ENCODE data around the gene TSC22D1.

GRCh38 chr13:44498502-44498901 lies 77.6 kb downstream of the TSC22D1 start:
- no peak for TF ChIP-seq USF2 (CRISPR knock-in tag; IDR thresholded peaks at IDR 0.05)
- TF ChIP-seq ZNF121 (CRISPR knock-in tag; IDR thresholded peaks at IDR 0.05) = no peak
- TF ChIP-seq, protein P1, sequence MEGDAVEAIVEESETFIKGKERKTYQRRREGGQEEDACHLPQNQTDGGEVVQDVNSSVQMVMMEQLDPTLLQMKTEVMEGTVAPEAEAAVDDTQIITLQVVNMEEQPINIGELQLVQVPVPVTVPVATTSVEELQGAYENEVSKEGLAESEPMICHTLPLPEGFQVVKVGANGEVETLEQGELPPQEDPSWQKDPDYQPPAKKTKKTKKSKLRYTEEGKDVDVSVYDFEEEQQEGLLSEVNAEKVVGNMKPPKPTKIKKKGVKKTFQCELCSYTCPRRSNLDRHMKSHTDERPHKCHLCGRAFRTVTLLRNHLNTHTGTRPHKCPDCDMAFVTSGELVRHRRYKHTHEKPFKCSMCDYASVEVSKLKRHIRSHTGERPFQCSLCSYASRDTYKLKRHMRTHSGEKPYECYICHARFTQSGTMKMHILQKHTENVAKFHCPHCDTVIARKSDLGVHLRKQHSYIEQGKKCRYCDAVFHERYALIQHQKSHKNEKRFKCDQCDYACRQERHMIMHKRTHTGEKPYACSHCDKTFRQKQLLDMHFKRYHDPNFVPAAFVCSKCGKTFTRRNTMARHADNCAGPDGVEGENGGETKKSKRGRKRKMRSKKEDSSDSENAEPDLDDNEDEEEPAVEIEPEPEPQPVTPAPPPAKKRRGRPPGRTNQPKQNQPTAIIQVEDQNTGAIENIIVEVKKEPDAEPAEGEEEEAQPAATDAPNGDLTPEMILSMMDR (IDR thresholded peaks at IDR 0.05) = no peak
- TF ChIP-seq, protein P2, sequence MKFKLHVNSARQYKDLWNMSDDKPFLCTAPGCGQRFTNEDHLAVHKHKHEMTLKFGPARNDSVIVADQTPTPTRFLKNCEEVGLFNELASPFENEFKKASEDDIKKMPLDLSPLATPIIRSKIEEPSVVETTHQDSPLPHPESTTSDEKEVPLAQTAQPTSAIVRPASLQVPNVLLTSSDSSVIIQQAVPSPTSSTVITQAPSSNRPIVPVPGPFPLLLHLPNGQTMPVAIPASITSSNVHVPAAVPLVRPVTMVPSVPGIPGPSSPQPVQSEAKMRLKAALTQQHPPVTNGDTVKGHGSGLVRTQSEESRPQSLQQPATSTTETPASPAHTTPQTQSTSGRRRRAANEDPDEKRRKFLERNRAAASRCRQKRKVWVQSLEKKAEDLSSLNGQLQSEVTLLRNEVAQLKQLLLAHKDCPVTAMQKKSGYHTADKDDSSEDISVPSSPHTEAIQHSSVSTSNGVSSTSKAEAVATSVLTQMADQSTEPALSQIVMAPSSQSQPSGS (CRISPR knock-in tag; IDR thresholded peaks at IDR 0.05; ENCODE audit: borderline replicate concordance, low read depth) = no peak

Data from WTC11 (cell line).